ENCODE results near the gene IZUMO1.

GRCh38 chr19:48749571-48750198, 3.0 kb upstream of the IZUMO1 start:
- TF ChIP-seq CTCF (IDR thresholded peaks at IDR 0.05) (no peak), POLR2A (IDR thresholded peaks at IDR 0.05) (no peak)
